ENCODE results near the gene PACS2.
A peak's percentile ranks its signal among the peaks of the same experiment; 100 is the strongest.
"Not testable (repeated sequence)": the region's sequence is repeated elsewhere in the genome, so short reads cannot be mapped to it uniquely, and the experiment has no call there.

Gene PACS2

DNA sequence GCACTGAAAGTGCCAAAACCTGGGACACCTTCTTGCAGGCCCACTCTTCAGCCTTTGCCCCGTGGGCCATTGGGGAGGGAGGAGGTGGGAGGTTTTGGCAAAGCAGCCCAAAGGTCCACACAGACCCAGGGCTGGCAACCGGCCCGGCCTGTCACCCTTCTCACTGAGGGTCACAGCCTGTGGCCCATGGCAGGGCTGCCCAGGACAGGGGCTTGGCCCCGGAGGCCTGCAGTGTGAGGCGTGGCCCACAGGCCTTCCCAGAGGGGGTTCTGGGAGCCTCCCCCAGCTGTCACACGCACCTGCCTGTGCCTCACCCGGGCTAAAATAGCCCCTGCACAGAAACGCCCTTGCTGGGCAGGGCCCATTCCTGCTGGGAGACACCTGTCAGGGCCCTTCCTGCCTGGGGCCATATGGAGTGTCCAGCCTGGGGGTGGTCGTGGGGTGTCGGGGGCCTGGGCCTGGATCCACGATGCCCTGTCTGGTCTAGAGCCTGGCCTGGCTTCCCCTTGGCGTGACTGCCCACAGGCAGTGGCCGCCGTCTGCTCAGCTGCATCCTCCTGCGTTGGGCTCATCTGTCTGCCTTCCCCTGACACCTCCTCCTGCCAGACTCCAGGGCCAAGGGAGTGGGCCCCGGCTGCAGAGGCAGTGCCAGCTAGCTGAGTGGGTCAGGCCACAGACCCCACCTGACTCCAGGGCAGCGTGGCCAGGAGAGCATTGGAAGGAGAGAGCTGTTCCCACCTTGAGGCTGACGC is 19.2 kb downstream of the PACS2 start:
- DNase-seq (ENCODE audit: low read depth): no peak
- TF ChIP-seq, protein P1, sequence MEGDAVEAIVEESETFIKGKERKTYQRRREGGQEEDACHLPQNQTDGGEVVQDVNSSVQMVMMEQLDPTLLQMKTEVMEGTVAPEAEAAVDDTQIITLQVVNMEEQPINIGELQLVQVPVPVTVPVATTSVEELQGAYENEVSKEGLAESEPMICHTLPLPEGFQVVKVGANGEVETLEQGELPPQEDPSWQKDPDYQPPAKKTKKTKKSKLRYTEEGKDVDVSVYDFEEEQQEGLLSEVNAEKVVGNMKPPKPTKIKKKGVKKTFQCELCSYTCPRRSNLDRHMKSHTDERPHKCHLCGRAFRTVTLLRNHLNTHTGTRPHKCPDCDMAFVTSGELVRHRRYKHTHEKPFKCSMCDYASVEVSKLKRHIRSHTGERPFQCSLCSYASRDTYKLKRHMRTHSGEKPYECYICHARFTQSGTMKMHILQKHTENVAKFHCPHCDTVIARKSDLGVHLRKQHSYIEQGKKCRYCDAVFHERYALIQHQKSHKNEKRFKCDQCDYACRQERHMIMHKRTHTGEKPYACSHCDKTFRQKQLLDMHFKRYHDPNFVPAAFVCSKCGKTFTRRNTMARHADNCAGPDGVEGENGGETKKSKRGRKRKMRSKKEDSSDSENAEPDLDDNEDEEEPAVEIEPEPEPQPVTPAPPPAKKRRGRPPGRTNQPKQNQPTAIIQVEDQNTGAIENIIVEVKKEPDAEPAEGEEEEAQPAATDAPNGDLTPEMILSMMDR (IDR thresholded peaks at IDR 0.05; ENCODE audit: insufficient read depth, low read depth, low read length, missing control alignments): no peak
- H3K4me3 ChIP-seq (ENCODE audit: low read length): no peak overlapping the region

DNA sequence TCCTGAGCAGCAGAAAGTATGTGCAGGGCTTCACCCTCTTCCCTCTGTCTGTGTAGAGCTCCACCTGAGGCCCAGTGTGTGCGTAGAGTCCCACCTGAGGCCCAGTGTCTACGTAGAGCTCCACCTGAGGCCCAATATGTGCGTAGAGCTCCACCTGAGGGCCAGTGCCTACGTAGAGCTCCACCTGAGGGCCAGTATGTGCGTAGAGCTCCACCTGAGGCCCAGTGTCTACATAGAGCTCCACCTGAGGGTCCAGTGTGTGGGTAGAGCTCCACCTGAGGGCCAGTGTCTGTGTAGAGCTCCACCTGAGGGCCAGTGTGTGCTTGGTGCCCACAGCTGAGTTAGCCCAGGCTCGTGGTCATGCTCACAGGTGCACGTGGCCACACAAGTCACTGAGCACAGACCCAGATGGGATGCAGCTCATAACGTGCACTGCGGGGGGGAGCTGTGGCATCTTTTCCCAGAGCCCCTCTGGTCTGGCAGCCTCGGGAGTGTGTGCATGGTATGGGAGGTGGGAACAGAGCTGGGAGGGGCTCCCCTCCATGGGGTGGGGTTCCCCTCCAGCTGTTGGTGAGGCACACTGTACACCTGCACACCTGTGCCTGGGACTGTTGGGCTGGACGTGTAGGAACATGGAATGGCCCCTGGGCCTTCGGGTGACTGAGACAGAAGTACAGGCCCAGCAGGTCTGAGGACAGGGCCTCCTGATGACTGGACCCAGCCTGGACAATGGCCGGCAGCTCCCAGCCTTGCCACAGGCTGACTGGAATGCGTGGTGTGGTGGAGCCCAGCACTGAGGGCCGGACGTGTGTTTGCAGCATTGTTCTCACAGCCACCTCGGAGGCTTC is 20.1 kb downstream of the PACS2 start:
- TF ChIP-seq, protein P1 (IDR thresholded peaks at IDR 0.05; ENCODE audit: insufficient read depth, low read depth, low read length, missing control alignments): no peak
- DNase-seq (ENCODE audit: low read depth): peak; percentile 10
- no peak overlapping the region for H3K4me3 ChIP-seq (ENCODE audit: low read length)

DNA sequence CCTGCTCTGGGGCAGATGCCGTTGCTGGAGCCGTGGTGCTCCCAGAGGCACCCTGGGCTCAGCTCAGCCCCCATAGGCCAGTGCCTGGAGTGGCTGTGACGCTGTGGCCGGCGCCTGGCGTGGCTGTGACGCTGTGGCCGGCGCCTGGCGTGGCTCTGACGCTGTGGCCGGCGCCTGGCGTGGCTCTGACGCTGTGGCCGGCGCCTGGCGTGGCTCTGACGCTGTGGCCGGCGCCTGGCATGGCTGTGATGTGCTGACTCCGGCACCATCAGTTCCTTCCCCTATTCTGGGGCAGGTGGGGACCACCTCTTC is 20.6 kb downstream of the PACS2 start:
- not testable (repeated sequence) for H3K4me3 ChIP-seq (ENCODE audit: low read length); DNase-seq (ENCODE audit: low read depth)

DNA sequence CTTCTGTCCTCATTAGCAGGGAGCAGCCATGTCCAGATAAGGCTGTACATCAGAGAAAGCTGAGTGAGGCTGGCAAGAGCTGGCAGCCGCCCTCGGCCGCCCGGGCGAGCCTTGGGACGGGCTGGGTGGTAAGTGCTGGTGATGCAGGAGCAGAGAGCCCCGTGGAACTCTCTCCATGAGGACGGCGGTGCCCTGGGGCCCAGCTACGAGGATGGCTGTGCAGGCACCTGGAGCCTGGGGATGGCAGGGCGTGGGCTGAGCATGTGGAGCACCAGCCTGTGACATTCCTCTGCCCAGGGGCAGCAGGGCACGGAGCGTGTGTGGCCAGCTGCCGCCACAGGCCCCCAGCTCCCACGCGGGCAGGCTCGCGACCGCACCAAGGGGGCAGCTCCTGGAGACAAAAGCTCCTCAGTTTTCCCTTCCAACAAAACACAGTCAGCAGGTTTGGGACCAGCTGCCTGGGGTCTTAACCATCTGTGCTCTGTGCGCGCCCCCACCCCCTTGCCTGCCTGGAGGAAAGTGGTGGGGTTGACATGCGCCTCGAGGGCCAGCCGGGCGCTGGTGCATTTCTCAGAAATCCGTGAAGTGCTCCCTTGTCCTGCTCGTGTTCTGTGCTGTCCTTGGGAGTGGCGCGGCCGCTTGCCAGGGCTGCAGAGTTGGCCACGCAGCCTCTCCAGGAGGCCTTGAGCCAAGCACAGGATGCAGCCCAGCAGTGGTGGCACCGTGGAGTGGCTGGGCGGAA is 21.4 kb downstream of the PACS2 start:
- no peak overlapping the region for H3K4me3 ChIP-seq (ENCODE audit: low read length)
- DNase-seq (ENCODE audit: low read depth): no peak
- TF ChIP-seq, protein P1 (IDR thresholded peaks at IDR 0.05; ENCODE audit: insufficient read depth, low read depth, low read length, missing control alignments): no peak

DNA sequence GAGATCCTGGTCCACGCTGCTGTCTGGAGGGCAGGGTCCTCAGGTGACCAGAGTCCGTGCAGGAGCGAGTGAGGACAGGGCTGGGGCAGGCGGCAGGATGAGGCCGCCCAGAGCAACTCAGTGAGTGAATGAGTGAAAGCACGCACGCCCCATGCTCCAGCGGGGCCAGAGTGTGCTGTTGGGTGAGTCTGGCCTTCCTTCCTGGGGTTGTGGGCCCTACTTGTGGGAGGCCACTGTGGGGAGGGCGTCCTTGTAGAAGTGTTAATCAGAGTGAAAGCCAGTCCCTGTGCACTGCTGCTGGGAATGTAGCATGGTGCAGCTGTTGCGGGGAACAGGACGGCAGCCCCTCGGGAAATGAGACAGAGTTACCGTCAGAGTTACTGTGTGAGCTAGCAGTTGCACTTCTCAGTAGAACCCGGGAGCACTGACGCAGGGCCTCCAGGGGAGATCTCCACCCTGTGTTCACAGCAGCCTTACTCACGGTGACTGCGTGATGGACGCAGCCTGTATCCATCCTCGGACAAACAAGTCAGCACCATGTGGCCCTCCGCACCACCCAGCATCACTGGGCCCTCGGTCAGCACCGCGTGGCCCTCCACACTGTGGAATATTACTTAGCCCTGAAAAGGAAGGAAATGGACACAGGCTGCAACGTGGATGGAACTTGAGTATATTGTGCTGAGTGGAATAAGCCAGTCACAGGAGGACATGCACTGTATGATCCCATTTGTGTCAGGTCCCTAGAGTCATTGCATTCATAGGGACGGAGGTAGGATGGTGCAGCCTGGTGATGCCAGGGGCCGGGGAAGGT is 22.1 kb downstream of the PACS2 start:
- H3K4me3 ChIP-seq (ENCODE audit: low read length): no peak overlapping the region
- TF ChIP-seq, protein P1 (IDR thresholded peaks at IDR 0.05; ENCODE audit: insufficient read depth, low read depth, low read length, missing control alignments): no peak
- DNase-seq (ENCODE audit: low read depth): no peak

- TF ChIP-seq, protein P1 (IDR thresholded peaks at IDR 0.05; ENCODE audit: insufficient read depth, low read depth, low read length, missing control alignments): no peak
- no peak overlapping the region for H3K4me3 ChIP-seq (ENCODE audit: low read length)
- no peak for DNase-seq (ENCODE audit: low read depth)
Measured at GRCh38 chr14:105337433-105337832, 22.9 kb downstream of the PACS2 start.

Measured in epithelial cell of esophagus (primary cell).